ENCODE results near the gene LRGUK. TPM values are rescaled to one million over a fixed set of nuclear protein-coding genes. Genes with fewer than 3 reads are reported as not detected.
"Not testable (repeated sequence)": the region's sequence is repeated elsewhere in the genome, so short reads cannot be mapped to it uniquely, and the experiment has no call there.

The LRGUK gene
- total RNA-seq, 1 donor from 2014 or later = 0.16 TPM

DNA sequence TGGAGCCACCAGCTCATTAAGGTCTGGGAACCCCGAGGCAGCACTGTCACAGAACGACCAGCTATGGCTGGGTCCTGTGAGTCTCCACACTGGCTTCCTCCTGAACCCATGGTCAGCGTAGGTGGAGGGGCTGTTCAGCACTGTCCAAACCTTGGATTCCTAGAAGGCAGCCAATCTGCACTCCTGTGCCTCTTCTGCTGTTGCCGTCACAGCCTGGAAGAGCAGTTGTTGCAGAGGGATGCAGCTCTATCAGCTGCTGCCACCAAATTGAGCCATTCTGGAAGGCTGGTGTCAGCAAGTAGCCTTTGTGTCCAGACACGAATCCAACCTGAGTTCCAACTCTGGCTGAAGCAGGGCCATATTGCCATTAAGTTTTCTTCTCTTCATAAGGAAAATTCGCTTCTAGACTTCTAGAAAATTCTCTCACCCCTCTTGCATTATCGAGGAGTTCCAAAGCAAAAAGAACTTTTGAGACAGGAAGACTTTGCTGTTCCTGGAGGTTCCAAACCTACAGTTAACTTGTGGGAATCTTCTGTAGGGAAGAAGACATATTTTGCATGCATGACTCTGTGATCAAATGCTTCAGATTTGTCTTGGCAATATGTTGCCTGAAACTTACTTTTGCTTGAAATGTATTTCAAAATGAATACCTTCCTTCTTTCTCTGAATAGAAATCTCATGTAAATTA lies 84.0 kb downstream of the LRGUK start:
- ATAC-seq (ENCODE audit: poor library complexity) = no peak
- DNase-seq = no peak
- intact Hi-C loops (cut with DNase I) = no loop called here

DNA sequence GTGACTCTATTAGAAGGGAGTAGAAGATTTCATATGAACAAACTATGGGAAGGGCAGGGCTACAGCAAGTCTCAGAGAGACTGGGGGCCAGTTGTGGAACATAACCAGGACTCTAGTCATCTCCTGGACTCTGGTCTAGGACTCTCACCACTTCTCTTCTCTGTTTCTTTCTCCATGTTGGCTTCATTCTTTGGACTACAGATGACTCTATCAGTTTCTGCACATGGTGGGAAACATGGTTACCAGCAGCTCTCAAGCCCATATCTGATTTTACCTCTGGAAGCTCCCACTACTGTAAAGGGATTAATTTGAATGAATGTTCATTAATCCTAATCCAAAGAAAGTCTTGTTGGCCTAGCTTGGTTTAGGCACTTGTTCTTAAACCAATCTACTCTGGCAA lies 84.7 kb downstream of the LRGUK start:
- intact Hi-C loops (cut with DNase I) = no loop called here
- DNase-seq = no peak
- no peak for ATAC-seq (ENCODE audit: poor library complexity)

DNA sequence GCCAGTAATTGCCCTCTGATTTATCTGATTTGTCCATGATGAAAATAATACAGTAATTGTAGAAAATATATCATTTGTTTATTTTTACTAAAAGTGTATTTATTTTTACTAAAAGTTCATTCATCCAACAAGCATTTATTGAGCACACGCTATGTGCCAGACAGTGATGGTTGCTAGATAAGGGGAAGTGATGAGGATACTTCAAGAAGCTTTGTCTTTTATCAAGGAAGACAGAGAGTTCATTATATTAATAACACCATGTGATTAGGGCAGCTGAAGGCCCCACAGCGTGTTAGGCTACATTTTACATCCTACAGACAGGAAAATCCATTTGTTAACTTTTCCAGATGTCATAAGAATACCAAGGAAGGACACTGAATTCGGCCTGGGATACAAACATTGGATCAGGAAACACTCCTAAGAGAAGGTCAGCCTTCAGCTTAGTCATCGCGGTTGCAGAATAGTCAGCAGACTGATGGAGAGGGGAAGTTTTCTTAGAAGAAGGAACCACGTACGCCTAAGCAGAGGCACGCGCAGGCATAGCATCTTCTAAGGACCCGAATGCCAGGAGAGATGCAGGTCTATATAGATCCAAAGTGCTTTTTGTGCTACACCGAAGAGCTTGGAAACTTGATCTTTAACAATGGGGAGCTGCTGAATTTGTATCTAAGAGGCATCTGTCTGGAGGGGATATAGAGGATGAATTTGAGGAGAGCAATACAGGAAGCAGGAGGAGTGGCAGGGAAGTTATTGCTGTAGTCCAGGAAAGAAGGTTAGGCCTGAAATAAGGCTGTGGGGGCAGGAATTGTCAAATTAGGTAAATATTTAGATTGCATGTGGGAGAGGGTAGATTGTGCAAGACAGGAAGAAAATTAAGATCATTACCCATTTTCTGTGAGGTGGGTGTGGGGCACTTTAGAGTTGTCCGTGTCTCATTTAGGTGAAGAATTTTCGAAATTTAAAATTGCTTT lies 85.7 kb downstream of the LRGUK start:
- ATAC-seq (ENCODE audit: poor library complexity) (no peak), DNase-seq (no peak)
- intact Hi-C loops (cut with DNase I) = no loop called here

DNA sequence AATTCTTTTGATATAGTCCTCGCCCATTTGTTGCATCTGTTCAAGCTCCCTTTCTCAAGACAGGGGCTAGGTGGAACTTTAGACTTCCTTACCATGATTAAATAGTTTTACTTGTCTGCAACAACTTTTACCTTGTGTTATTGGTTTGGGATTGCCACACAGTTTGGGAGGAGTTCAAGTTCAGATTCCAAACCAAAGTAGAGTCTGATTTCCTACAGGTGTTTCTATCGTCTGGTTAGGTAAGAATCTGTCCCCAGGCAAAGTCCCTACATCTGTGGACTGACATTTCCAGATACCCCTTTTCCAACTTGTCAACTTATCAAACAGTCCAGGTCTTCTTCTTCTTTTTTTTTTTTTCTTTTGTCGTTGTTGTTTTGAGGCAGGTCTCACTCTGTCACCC lies 93.1 kb downstream of the LRGUK start:
- DNase-seq (no peak), ATAC-seq (ENCODE audit: poor library complexity) (no peak)
- intact Hi-C loops (cut with DNase I) = no loop called here

DNA sequence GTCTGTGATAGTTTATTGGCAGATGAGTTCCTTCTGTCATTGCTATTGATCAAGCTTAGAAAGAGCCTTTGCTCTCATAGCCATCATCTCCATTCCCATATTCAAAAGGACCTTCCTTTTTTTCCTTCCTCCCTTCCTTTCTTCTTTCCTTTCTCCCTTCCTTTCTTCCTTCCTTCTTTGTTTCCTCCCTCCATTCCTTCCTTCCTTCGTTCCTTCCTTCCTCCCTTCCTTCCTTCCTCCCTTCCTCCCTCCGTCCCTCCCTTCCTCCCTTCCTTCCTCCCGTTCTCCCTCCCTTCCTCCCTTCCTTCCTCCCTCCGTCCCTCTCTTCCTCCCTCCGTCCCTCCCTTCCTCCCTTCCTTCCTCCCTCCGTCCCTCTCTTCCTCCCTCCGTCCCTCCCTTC lies 104.2 kb downstream of the LRGUK start:
- ATAC-seq (ENCODE audit: poor library complexity); DNase-seq; intact Hi-C loops (cut with DNase I): not testable (repeated sequence)

DNA sequence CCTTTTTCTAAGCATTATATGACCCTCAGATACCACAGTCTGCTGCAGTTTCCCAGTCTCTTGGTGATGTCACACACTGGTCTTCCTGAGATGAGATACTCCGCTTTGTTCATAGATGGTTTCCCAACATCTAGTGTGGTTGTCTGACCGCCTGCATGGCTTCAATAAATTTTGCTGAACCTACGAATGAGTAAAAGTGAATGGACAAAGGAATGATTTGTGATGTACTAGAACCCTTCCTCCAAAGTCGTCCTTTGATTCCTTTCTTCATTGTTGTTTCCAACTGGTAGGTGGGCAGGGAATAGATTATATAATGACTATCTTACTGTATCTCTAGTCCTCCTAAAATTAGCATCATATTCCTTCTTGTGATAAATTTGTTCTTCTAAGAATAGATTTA lies 107.1 kb downstream of the LRGUK start:
- ATAC-seq (ENCODE audit: poor library complexity) (no peak), DNase-seq (no peak)
- intact Hi-C loops (cut with DNase I) = no loop called here

DNA sequence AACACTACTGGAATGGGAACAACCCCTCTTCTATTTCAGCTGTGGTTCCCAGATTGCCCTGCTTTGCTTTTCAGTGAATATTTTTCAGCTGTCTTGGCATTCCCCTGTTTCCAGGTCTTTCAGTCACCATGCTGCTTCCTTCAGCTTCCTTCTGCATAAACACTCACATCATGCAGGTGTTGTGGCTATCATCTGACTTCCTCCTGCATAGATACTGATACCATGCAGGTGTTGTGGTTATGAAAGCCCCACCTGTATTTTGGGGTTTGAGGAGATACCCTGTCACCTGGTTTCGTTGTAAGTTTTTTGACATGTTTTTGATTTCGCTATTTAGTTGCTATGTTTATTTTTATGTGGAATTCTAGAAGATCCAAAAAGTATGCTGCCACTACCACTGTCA lies 118.1 kb downstream of the LRGUK start:
- DNase-seq (no peak), ATAC-seq (ENCODE audit: poor library complexity) (no peak)
- intact Hi-C loops (cut with DNase I) = no loop called here

DNA sequence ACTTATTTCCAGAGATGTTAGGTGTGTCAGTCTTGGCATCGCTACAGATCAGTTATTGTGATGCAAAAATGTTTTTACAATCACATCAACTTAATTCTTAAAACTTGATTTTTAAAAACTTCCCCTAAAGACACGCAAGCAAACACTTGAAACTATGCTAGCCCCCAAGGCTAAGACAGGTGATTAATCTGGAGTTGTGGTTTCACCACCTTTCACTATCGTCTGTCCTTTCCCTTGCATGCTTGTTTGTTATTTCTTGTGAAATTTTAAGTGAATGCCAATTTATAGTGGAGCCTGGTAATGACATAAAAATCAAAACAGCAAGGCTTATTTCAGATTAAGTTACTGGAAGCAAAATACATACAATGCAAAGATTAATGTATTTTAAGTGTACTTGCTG lies 119.2 kb downstream of the LRGUK start:
- DNase-seq (no peak), ATAC-seq (ENCODE audit: poor library complexity) (no peak)
- intact Hi-C loops (cut with DNase I) = no loop called here

DNA sequence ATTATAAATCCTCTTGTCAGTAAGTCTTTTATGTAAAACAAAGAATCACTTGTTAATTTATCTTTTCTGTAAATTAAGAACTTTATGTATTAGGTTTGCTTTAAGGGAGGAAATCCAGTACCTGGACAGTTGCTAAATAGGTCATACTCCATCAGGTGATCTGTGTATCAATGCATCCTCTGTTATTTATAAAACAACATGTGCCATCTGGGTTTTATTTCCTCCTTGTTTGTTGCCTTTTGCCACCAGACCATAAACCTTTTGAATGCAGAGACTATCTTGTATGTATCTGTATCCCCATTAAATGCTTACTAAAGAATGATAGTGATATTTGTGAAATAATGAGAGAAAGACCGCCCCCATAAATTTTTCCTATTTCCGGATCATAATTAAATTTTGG lies 119.6 kb downstream of the LRGUK start:
- intact Hi-C loops (cut with DNase I) = no loop called here
- ATAC-seq (ENCODE audit: poor library complexity) = no peak
- DNase-seq = no peak

DNA sequence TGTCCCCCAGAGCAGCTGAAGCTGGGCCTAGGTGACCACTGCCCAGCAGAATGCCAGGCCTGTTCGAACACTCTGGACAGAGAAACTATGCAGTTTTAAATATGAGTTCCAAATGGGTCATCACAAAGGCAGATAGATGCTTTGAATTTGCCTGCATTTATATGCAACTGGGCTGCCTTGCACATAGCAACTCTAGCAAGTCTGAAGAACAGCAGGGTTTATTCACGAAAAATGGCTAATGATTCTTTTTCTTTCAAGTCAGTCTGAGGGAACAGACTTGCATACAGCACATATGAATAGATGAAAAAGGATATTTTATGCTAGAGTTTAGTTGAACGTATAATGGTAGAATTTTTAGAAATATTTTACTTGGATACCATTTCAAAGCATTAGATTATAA lies 121.1 kb downstream of the LRGUK start:
- DNase-seq (no peak), ATAC-seq (ENCODE audit: poor library complexity) (no peak)
- intact Hi-C loops (cut with DNase I) = no loop called here

DNA sequence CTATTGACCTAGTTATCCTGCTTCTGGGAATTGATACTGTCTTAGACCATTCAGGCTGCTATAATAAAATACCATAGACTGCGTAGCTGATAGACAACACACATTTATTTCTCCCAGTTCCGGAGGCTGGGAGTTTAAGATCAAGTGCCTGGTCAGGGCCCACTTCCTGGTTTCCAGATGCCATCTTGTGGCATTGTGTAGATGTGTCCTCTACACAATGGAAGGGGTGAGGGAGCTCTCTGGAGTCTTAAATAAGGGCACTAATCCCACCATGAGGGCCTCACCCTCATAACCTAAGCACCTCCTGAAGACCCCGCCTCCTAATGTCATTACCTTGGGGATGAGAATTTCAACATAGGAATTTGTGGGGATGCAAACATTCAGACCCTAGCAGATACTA lies 127.2 kb downstream of the LRGUK start:
- DNase-seq = no peak
- intact Hi-C loops (cut with DNase I) = no loop called here
- no peak for ATAC-seq (ENCODE audit: poor library complexity)

DNA sequence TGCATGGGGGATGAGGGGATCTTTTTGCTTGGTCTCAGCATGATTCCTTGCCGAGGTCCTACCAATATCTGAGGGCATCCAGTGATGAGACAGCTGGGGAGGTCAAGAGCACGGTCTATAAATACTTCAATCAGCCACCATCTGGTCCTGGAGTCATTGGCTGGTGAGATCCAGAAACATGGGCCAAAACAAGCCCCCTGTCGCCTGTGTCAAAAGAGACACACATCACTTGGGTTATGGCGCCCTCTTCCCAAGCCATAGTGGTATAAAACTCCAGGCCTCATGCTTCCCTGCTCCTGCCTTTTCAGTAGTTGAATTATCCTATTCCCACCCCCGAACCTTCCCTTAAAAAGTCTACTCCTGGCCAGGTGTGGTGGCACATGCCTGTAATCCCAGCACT lies 128.7 kb downstream of the LRGUK start:
- ATAC-seq (ENCODE audit: poor library complexity) (no peak), DNase-seq (no peak)
- intact Hi-C loops (cut with DNase I) = no loop called here

DNA sequence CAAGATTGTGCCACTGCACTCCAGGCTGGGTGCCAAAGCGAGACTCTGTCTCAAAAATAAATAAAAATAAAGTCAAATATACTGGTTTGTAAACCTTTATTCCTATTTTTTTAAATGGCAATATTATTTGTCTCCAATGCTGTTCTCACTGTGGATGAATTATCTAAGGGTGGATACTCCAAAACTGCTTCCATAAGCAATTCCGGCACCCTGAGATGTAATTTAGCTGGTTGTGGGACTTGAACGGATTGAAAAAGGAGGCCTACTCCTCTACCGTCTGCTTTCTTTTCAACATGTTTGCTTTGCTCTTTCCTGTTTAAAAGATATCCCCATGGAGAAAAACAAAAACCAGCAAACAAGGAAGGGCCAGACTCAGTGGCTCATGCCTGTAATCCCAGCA lies 135.2 kb downstream of the LRGUK start:
- DNase-seq (no peak), ATAC-seq (ENCODE audit: poor library complexity) (no peak)
- intact Hi-C loops (cut with DNase I) = no loop called here

DNA sequence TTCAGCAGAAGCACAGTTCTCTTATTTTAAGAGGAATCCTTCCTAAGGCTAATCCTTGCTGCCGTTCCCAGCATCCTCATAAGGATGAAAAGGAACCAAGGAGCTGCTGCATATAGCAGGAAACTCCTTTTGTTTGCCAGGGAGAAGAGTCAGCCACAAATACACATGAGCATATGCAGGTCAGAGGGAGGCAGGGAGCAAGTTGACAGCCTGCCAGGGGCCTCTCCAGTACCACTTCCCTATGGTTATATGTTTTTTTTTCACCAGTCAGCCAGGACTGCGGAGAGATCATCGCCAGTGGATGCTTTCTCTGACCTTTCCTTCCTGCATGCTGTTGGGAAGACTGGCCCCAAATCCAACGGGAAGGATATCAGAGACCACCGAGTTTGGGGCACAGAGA lies 149.8 kb downstream of the LRGUK start:
- ATAC-seq (ENCODE audit: poor library complexity) = no peak
- intact Hi-C loops (cut with DNase I) = no loop called here
- no peak for DNase-seq

DNA sequence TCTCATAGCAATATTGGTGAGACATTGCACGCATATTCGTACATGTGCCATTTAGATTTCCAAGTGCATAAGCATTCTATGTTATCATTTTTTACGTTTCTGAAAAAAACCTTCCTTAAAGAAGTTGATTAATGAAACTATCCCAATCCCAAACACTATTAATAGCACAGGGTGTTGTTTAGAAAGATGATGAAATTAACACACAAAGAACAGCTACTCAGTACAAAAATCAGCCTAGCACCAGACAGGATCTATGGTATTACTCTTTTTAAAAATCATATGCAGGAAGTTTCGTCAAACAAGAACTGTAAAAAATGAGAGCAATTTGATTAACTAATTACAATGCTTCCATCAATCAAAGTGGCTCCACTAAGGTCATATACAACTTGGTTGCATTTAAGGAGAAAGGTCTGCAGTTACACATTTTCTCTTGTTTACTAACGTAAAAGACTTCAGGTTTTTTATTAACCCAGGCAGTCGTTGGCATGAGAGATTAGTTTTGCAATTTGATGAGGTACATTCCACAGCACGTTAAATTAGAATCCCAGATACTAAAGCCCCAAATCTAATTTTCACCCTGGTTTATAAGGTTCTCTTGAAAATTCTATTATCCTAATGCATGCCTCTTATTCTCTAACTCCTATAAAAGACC lies 151.5 kb downstream of the LRGUK start:
- no peak for DNase-seq
- ATAC-seq (ENCODE audit: poor library complexity) = no peak
- intact Hi-C loops (cut with DNase I) = no loop called here

DNA sequence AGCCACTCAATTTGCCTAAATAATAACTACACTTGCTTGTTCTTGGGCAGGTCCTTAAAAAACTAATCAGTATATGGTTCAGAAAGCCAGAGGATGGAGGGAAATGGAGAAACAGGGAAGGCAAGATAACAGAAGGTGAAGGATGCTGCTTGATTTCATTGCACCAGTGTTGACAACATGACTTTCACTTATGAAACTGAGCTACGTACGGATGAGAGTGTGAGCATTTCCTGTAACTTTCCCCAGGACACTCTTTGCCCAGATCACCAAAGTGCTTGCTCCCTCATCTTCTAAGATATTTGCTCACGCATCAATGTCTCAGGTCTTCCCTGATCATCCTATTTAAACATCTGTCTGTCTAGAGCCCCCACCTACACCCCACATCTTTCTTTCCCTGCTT lies 152.2 kb downstream of the LRGUK start:
- ATAC-seq (ENCODE audit: poor library complexity) (no peak), DNase-seq (no peak)
- intact Hi-C loops (cut with DNase I) = no loop called here

DNA sequence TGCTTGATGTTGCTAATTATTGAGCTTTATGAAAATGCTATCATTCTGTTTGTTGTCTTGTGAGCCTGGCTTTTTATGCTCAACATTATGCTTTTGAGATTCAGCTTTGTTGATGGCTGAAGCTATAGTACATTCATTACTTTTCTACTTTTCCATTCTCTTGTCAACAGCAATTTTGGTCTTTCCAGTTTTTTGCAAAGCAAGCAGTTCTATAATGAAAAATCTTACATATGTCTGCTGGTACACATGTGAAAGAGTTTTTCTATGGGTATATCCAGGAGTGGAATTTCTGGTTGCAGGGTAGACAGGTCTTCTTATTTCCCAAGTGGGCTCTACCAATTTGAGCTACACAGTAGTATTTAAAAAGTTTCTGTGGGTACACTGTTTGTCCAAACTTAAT lies 152.8 kb downstream of the LRGUK start:
- DNase-seq = no peak
- intact Hi-C loops (cut with DNase I) = no loop called here
- ATAC-seq (ENCODE audit: poor library complexity) = no peak

DNA sequence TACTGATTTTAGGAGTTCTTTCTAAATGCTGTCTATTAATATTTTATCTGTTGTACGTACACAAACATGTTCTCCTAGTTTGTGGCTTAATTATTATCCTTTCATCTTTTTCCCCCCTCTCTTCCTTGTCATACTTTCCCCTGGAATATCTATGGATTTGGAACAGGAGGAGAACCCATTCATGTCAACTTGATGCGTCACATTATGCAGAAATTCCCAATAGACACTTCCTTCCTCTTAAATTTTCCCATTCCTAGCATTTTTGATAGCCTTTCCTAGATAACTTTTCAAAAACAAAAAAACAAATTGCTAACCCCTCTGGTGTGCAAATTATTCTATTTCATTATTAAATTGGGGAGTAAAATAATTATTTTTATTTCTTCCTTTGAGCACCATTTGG lies 153.4 kb downstream of the LRGUK start:
- ATAC-seq (ENCODE audit: poor library complexity) = no peak
- DNase-seq = no peak
- intact Hi-C loops (cut with DNase I) = no loop called here

DNA sequence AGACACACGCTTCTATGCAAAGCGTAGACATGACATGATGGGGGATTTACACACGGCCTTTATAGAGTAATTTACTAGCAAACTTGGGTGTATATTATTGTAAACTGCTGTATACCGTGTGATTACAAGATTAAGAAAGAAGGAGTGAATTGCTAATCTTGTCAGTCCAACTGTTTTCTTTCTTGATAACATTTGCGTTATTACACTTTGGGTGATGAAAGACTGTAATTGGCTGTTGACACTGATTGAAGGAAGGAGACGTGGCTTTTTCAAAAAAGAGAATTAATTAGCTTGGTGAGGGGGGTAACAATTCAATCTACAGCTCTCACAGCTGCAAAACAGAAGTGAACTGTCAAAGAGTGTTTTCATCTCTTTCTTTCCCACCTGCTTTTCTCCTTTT lies 156.9 kb downstream of the LRGUK start:
- DNase-seq (no peak), ATAC-seq (ENCODE audit: poor library complexity) (no peak)
- intact Hi-C loops (cut with DNase I) = no loop called here

DNA sequence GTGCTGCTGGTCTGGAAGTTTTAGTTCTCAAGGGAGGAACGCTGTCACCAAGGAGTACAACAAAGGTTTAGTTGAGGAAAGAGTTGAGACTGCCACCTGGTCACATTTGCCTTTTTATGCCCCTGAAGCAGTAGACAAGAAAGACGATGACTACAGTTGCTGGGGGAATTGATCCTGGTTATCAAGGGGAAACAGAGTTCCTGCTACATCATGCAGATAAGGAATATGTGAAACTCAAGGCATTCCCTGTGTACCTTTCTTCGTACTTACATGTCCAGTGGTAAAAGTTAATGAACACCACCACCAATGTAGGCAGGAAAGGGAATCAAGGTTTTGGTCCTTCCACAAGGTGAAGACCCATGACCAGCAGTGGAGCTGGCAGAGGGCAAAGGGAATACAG lies 157.8 kb downstream of the LRGUK start:
- ATAC-seq (ENCODE audit: poor library complexity) (no peak), DNase-seq (no peak)
- intact Hi-C loops (cut with DNase I) = no loop called here
